ENCODE results near the gene MLIP. TPM values are rescaled to one million over a fixed set of nuclear protein-coding genes. Genes with fewer than 3 reads are reported as not detected.

Gene MLIP
- total and polyA plus RNA-seq, 2 of the 13 experiments (the other 11 are each of a cell fraction or from before 2014, with no cell fraction given), result 0.08 to 0.33 TPM

DNA sequence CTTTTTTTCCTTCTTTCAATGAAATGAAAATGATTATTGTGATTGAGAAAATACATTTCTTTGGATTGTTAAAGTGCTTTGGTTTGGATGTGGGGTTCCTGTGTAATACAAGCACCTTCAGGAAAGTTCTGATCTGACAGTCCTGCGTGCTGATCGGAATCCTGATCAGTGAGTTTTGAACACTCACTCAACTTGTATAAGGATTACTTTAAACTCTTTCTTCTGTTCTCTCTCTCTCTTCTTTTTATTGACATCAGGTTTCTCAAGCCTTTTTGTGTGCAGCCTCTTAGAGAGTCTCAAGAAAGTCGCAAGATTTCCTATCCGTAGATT, 197.7 kb downstream of the MLIP start (continued):
- TF ChIP-seq ZFP90 (CRISPR knock-in tag; IDR thresholded peaks at IDR 0.05; ENCODE audit: borderline replicate concordance), result no peak
- TF ChIP-seq, protein P1, sequence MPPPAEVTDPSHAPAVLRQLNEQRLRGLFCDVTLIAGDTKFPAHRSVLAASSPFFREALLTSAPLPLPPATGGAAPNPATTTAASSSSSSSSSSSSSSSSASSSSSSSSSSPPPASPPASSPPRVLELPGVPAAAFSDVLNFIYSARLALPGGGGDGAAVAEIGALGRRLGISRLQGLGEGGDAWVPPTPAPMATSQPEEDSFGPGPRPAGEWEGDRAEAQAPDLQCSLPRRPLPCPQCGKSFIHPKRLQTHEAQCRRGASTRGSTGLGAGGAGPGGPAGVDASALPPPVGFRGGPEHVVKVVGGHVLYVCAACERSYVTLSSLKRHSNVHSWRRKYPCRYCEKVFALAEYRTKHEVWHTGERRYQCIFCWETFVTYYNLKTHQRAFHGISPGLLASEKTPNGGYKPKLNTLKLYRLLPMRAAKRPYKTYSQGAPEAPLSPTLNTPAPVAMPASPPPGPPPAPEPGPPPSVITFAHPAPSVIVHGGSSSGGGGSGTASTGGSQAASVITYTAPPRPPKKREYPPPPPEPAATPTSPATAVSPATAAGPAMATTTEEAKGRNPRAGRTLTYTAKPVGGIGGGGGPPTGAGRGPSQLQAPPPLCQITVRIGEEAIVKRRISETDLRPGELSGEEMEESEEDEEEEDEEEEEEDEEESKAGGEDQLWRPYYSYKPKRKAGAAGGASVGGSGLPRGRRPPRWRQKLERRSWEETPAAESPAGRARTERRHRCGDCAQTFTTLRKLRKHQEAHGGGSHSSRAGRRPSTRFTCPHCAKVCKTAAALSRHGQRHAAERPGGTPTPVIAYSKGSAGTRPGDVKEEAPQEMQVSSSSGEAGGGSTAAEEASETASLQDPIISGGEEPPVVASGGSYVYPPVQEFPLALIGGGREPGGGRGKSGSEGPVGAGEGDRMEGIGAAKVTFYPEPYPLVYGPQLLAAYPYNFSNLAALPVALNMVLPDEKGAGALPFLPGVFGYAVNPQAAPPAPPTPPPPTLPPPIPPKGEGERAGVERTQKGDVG (CRISPR knock-in tag; IDR thresholded peaks at IDR 0.05; ENCODE audit: borderline replicate concordance), result no peak
- no peak for TF ChIP-seq TP53 (CRISPR knock-in tag; conservative IDR thresholded peaks at IDR 0.05)
- TF ChIP-seq TCF7L2 (IDR thresholded peaks at IDR 0.05; ENCODE audit: low read depth, low read length), result no peak
- TF ChIP-seq, protein P2, sequence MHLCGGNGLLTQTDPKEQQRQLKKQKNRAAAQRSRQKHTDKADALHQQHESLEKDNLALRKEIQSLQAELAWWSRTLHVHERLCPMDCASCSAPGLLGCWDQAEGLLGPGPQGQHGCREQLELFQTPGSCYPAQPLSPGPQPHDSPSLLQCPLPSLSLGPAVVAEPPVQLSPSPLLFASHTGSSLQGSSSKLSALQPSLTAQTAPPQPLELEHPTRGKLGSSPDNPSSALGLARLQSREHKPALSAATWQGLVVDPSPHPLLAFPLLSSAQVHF (CRISPR knock-in tag; IDR thresholded peaks at IDR 0.05), result no peak
- TF ChIP-seq TEAD2 (CRISPR knock-in tag; IDR thresholded peaks at IDR 0.05), result no peak
- no peak for TF ChIP-seq NRL (CRISPR knock-in tag; IDR thresholded peaks at IDR 0.05; ENCODE audit: borderline replicate concordance)
- no peak for TF ChIP-seq ZNF296 (CRISPR knock-in tag; conservative IDR thresholded peaks at IDR 0.05)
- no peak for TF ChIP-seq PTBP1 (IDR thresholded peaks at IDR 0.05; ENCODE audit: low read depth, low read length, poor library complexity, severe bottlenecking)
